ENCODE measurements around the gene CHRM5. TPM values are rescaled to one million over a fixed set of nuclear protein-coding genes. Genes with fewer than 3 reads are reported as not detected.

Gene CHRM5
- total RNA-seq, 1 donor from 2014 or later = not detected

- Mint-ChIP-seq H3K4me1 (ENCODE audit: low read depth) (peaks cover 7% of the 10 kb centered on the region), H3K27me3 (no peaks in the 10 kb centered on the region), H3K27ac (peak overlapping the region; percentile 3), H3K36me3 (ENCODE audit: insufficient read depth) (peaks cover 9% of the 10 kb centered on the region), H3K9me3 (ENCODE audit: low read depth) (peaks cover 13% of the 10 kb centered on the region), H3K4me3 (ENCODE audit: low read depth) (no peak overlapping the region)
- TF ChIP-seq, protein P1, sequence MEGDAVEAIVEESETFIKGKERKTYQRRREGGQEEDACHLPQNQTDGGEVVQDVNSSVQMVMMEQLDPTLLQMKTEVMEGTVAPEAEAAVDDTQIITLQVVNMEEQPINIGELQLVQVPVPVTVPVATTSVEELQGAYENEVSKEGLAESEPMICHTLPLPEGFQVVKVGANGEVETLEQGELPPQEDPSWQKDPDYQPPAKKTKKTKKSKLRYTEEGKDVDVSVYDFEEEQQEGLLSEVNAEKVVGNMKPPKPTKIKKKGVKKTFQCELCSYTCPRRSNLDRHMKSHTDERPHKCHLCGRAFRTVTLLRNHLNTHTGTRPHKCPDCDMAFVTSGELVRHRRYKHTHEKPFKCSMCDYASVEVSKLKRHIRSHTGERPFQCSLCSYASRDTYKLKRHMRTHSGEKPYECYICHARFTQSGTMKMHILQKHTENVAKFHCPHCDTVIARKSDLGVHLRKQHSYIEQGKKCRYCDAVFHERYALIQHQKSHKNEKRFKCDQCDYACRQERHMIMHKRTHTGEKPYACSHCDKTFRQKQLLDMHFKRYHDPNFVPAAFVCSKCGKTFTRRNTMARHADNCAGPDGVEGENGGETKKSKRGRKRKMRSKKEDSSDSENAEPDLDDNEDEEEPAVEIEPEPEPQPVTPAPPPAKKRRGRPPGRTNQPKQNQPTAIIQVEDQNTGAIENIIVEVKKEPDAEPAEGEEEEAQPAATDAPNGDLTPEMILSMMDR (IDR thresholded peaks at IDR 0.05; ENCODE audit: unreplicated experiment) = no peak
- DNase-seq (ENCODE audit: low spot score, unreplicated experiment) = no peak
Measured at GRCh38 chr15:34025252-34025651, 57.0 kb downstream of the CHRM5 start.

- Mint-ChIP-seq H3K36me3 (ENCODE audit: insufficient read depth) (peaks cover 9% of the 10 kb centered on the region), H3K27me3 (no peaks in the 10 kb centered on the region)
- TF ChIP-seq, protein P1 (IDR thresholded peaks at IDR 0.05; ENCODE audit: unreplicated experiment) = no peak
Measured at GRCh38 chr15:34027606-34028005, 59.3 kb downstream of the CHRM5 start.

GRCh38 chr15:34031987-34032760, 63.9 kb downstream of the CHRM5 start:
- TF ChIP-seq, protein P1 (IDR thresholded peaks at IDR 0.05; ENCODE audit: unreplicated experiment) = no peak
- peaks cover 13% of the 10 kb centered on the region for H3K9me3 Mint-ChIP-seq (ENCODE audit: low read depth)
- DNase-seq (ENCODE audit: low spot score, unreplicated experiment) = no peak
- no peak overlapping the region for H3K27ac Mint-ChIP-seq
- H3K4me3 Mint-ChIP-seq (ENCODE audit: low read depth) = no peak overlapping the region
- H3K4me1 Mint-ChIP-seq (ENCODE audit: low read depth) = peaks cover 2% of the 10 kb centered on the region
- no peaks in the 10 kb centered on the region for H3K27me3 Mint-ChIP-seq
- peaks cover 7% of the 10 kb centered on the region for H3K36me3 Mint-ChIP-seq (ENCODE audit: insufficient read depth)

More at GRCh38 chr15:34027606-34028005, 59.3 kb downstream of the CHRM5 start:
- Mint-ChIP-seq H3K4me3 (ENCODE audit: low read depth) (no peak overlapping the region), H3K9me3 (ENCODE audit: low read depth) (peaks cover 13% of the 10 kb centered on the region), H3K4me1 (ENCODE audit: low read depth) (peaks cover 7% of the 10 kb centered on the region), H3K27ac (no peak overlapping the region)
- no peak for DNase-seq (ENCODE audit: low spot score, unreplicated experiment)

DNA sequence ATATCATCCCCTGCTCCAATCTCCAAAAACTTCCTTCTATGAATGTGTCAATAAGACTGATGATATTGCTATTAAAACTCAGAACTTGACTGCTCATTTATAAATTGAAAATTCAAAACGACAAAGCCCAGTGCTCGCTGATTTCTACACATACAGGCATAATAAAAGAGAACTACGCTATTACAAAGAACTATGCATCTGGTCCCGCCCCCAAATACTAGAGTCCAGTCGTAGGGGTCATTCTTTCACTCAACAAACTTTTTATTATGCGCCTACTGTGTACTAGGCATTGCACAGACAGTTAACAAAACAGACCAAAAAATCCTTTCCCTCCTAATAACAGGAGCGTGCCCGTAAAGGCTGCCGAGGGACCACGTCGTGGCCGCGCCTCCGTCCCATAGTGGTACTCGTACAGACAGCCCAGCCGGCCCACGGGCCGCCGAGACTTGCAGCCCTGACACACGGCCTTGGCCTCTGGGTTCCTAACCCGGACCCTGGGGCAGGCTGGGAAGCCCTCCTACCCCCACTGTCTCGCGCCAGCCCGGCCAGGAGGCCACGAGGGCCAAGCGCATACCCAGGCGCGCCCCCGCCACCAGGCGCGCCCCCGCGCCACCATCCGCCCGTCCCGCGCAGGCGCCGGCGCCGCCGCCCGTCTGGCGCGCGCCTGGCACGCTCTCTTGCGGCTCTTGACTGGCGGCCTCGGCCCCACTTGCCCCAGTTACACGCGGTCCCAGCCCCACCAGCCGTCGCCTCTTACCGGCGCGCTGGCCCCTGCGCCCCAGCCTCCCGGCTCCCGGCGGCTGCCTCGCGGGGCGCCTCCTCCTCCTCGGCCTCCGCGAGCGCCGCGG, 70.0 kb downstream of the CHRM5 start:
- Mint-ChIP-seq H3K27me3 (peaks cover 4% of the 10 kb centered on the region), H3K36me3 (ENCODE audit: insufficient read depth) (no peaks in the 10 kb centered on the region), H3K27ac (peak overlapping the region; percentile 96)

More for the DNA sequence above, 70.0 kb downstream of the CHRM5 start:
- peak; percentile 49 for DNase-seq (ENCODE audit: low spot score, unreplicated experiment)
- H3K4me3 Mint-ChIP-seq (ENCODE audit: low read depth) = peak overlapping the region; percentile 88
- peaks cover 11% of the 10 kb centered on the region for H3K4me1 Mint-ChIP-seq (ENCODE audit: low read depth)
- TF ChIP-seq, protein P1 (IDR thresholded peaks at IDR 0.05; ENCODE audit: unreplicated experiment) = no peak
- no peaks in the 10 kb centered on the region for H3K9me3 Mint-ChIP-seq (ENCODE audit: low read depth)

All from progenitor cell of endocrine pancreas (in vitro differentiated cells).